Neural cell (in vitro differentiated cells): ENCODE results near the gene FANCI. TPM values are rescaled to one million over a fixed set of nuclear protein-coding genes. Genes with fewer than 3 reads are reported as not detected.

Experiments used
- H2AFZ ChIP-seq: fragments of 200-600, 300-800 bp; sonication (generic), shearing (Covaris generic); 2 replicates; pipeline ENCODE4 v1.6.0; 2014; ENCODE audit warnings: low read depth, mild to moderate bottlenecking, antibody characterized with exemption, low read length, moderate library complexity
- H3F3A ChIP-seq: fragments of 200-600 bp; shearing (Covaris generic); 2 replicates; pipeline ENCODE4 v1.6.1; 2016; ENCODE audit warnings: mild to moderate bottlenecking, moderate library complexity, mixed read lengths, antibody characterized with exemption, low read length; ENCODE audit not compliant: insufficient read depth, poor library complexity, severe bottlenecking
- H3K27ac ChIP-seq: fragments of 200-600, 300-800 bp; sonication (generic), shearing (Covaris generic); 2 replicates; pipeline ENCODE4 v1.5.1; 2014; ENCODE audit warnings: mild to moderate bottlenecking, low read length, moderate library complexity
- H3K27me3 ChIP-seq: fragments of 300-800, 200-600 bp; sonication (generic), shearing (Covaris generic); 2 replicates; pipeline ENCODE4 v1.6.0; 2014; ENCODE audit warnings: mild to moderate bottlenecking, low read depth, low read length, moderate library complexity; ENCODE audit not compliant: insufficient read depth
- H3K36me3 ChIP-seq: fragments of 300-800, 200-600 bp; sonication (generic), shearing (Covaris generic); 2 replicates; pipeline ENCODE4 v1.5.1; 2014; ENCODE audit warnings: mild to moderate bottlenecking, antibody characterized with exemption, low read length, moderate library complexity; ENCODE audit not compliant: insufficient read depth
- H3K4me2 ChIP-seq: fragments of 300-800, 200-600 bp; sonication (generic), shearing (Covaris generic); 2 replicates; pipeline ENCODE4 v1.6.0; 2014; ENCODE audit warnings: mild to moderate bottlenecking, low read length
- H3K4me3 ChIP-seq: fragments of 300-800, 200-600 bp; sonication (generic), shearing (Covaris generic); 2 replicates; pipeline ENCODE4 v1.5.1; 2014; ENCODE audit warnings: mild to moderate bottlenecking, low read length, moderate library complexity
- H3K79me2 ChIP-seq: fragments of 200-600 bp; shearing (Covaris generic); replicated peaks from 2 replicates; pipeline ENCODE4 v1.6.0; 2014; ENCODE audit warnings: mild to moderate bottlenecking, low read length, moderate library complexity; ENCODE audit not compliant: insufficient read depth
- H3K9ac ChIP-seq: fragments of 300-800, 200-600 bp; sonication (generic), shearing (Covaris generic); 2 replicates; pipeline ENCODE4 v1.6.1; 2016; ENCODE audit warnings: mild to moderate bottlenecking, low read length, mixed read lengths
- H3K9me2 ChIP-seq: fragments of 200-600 bp; shearing (Covaris generic); 2 replicates; pipeline ENCODE4 v1.6.1; 2016; ENCODE audit warnings: mild to moderate bottlenecking, low read length, mixed read lengths; ENCODE audit not compliant: insufficient read depth
- H3K9me3 ChIP-seq: fragments of 200-600, 300-800 bp; sonication (generic), shearing (Covaris generic); 2 replicates; pipeline ENCODE4 v1.6.1; 2016; ENCODE audit warnings: mild to moderate bottlenecking, mixed run types, low read length, moderate library complexity, mixed read lengths
- H4K20me1 ChIP-seq: fragments of 200-600 bp; shearing (Covaris generic); 2 replicates; pipeline ENCODE4 v1.6.1; 2016; ENCODE audit warnings: mild to moderate bottlenecking, mixed run types; ENCODE audit not compliant: insufficient read depth
- CTCF ChIP-seq: fragments of 450-650 bp; IDR thresholded peaks from 2 replicates; pipeline ENCODE4 v1.5.1; 2014; ENCODE audit warnings: antibody characterized with exemption, mild to moderate bottlenecking, moderate library complexity; ENCODE audit not compliant: poor library complexity, severe bottlenecking
- EP300 ChIP-seq: fragments of 450-650 bp; conservative IDR thresholded peaks from 2 replicates; pipeline ENCODE4 v1.6.1; 2014; ENCODE audit warnings: antibody characterized with exemption, mild to moderate bottlenecking, moderate library complexity; ENCODE audit not compliant: poor library complexity, severe bottlenecking
- EZH2 ChIP-seq: fragments of 200-600, 300-800 bp; shearing (Covaris generic), sonication (generic); IDR thresholded peaks from 2 replicates; pipeline ENCODE4 v1.6.1; 2014; ENCODE audit warnings: antibody characterized with exemption, low read length, borderline replicate concordance, mild to moderate bottlenecking; ENCODE audit not compliant: insufficient read depth, poor library complexity, severe bottlenecking
- MXI1 ChIP-seq: fragments of 450-650 bp; conservative IDR thresholded peaks from 2 replicates; pipeline ENCODE4 v1.6.1; 2014; ENCODE audit warnings: antibody characterized with exemption, mild to moderate bottlenecking; ENCODE audit not compliant: poor library complexity, severe bottlenecking
- POLR2AphosphoS5 ChIP-seq: IDR thresholded peaks from 2 replicates; pipeline ENCODE4 v1.6.1; 2012
- RAD21 ChIP-seq: fragments of 450-650 bp; conservative IDR thresholded peaks from 2 replicates; pipeline ENCODE4 v1.6.1; 2014; ENCODE audit warnings: antibody characterized with exemption, mild to moderate bottlenecking, moderate library complexity
- SMC3 ChIP-seq: fragments of 450-650 bp; conservative IDR thresholded peaks from 2 replicates; pipeline ENCODE4 v1.6.1; 2014; ENCODE audit warnings: antibody characterized with exemption, mild to moderate bottlenecking, moderate library complexity; ENCODE audit not compliant: poor library complexity
- TAF1 ChIP-seq: IDR thresholded peaks from 2 replicates; pipeline ENCODE4 v1.6.1; 2012; ENCODE audit warnings: low read depth
- polyA plus RNA-seq: library from polyadenylated mRNA; depleted of rRNA; stranded (reverse); fragments of >200 nt; gene quantifications from 2 replicates; pipeline ENCODE4 v1.2.3, GENCODE V29; 2014
- TF ChIP-seq, protein P1 (sequence below): IDR thresholded peaks from 2 replicates; pipeline ENCODE4 v1.6.1; 2012; ENCODE audit warnings: borderline replicate concordance

The FANCI gene
- polyA plus RNA-seq, 1 donor from 2014 or later = 5.4 TPM

- no peaks in the 10 kb centered on the region for H3K36me3 ChIP-seq
- H3F3A ChIP-seq = no peaks in the 10 kb centered on the region
- no peak overlapping the region for H3K4me3 ChIP-seq
- no peak overlapping the region for H3K27ac ChIP-seq
- H3K9ac ChIP-seq = no peak overlapping the region
- no peak for TF ChIP-seq TAF1
- TF ChIP-seq RAD21 = no peak
- TF ChIP-seq MXI1 = no peak
- no peak for TF ChIP-seq CTCF
- TF ChIP-seq, protein P1, sequence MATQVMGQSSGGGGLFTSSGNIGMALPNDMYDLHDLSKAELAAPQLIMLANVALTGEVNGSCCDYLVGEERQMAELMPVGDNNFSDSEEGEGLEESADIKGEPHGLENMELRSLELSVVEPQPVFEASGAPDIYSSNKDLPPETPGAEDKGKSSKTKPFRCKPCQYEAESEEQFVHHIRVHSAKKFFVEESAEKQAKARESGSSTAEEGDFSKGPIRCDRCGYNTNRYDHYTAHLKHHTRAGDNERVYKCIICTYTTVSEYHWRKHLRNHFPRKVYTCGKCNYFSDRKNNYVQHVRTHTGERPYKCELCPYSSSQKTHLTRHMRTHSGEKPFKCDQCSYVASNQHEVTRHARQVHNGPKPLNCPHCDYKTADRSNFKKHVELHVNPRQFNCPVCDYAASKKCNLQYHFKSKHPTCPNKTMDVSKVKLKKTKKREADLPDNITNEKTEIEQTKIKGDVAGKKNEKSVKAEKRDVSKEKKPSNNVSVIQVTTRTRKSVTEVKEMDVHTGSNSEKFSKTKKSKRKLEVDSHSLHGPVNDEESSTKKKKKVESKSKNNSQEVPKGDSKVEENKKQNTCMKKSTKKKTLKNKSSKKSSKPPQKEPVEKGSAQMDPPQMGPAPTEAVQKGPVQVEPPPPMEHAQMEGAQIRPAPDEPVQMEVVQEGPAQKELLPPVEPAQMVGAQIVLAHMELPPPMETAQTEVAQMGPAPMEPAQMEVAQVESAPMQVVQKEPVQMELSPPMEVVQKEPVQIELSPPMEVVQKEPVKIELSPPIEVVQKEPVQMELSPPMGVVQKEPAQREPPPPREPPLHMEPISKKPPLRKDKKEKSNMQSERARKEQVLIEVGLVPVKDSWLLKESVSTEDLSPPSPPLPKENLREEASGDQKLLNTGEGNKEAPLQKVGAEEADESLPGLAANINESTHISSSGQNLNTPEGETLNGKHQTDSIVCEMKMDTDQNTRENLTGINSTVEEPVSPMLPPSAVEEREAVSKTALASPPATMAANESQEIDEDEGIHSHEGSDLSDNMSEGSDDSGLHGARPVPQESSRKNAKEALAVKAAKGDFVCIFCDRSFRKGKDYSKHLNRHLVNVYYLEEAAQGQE = no peak
- TF ChIP-seq EP300 = no peak
- no peak for TF ChIP-seq EZH2
- no peak for TF ChIP-seq SMC3
- no peak for TF ChIP-seq POLR2AphosphoS5
- no peak overlapping the region for H2AFZ ChIP-seq
- no peak overlapping the region for H3K4me2 ChIP-seq
- no peaks in the 10 kb centered on the region for H3K9me2 ChIP-seq
- no peaks in the 10 kb centered on the region for H3K9me3 ChIP-seq
- no peaks in the 10 kb centered on the region for H3K27me3 ChIP-seq
- H3K79me2 ChIP-seq = no peaks in the 10 kb centered on the region
- no peaks in the 10 kb centered on the region for H4K20me1 ChIP-seq
Measured at GRCh38 chr15:89301304-89302089, 57.7 kb downstream of the FANCI start.

- no peaks in the 10 kb centered on the region for H3K79me2 ChIP-seq
- H3K36me3 ChIP-seq = no peaks in the 10 kb centered on the region
Measured at GRCh38 chr15:89303986-89304385, 60.2 kb downstream of the FANCI start.

More at GRCh38 chr15:89303986-89304385, 60.2 kb downstream of the FANCI start:
- TF ChIP-seq EZH2 (no peak), CTCF (no peak), SMC3 (no peak), EP300 (no peak), POLR2AphosphoS5 (no peak), RAD21 (no peak), TAF1 (no peak), MXI1 (no peak)
- TF ChIP-seq, protein P1 = no peak
- no peak overlapping the region for H2AFZ ChIP-seq
- no peaks in the 10 kb centered on the region for H3K9me3 ChIP-seq
- no peaks in the 10 kb centered on the region for H3K9me2 ChIP-seq
- no peaks in the 10 kb centered on the region for H3F3A ChIP-seq
- no peak overlapping the region for H3K4me3 ChIP-seq
- no peaks in the 10 kb centered on the region for H4K20me1 ChIP-seq
- H3K27ac ChIP-seq = no peak overlapping the region
- H3K9ac ChIP-seq = no peak overlapping the region
- H3K4me2 ChIP-seq = no peak overlapping the region
- no peaks in the 10 kb centered on the region for H3K27me3 ChIP-seq
